ENCODE data around the gene PALMD. TPM values are rescaled to one million over a fixed set of nuclear protein-coding genes. Genes with fewer than 3 reads are reported as not detected.

Gene PALMD
- total RNA-seq, 4 donors from 2014 or later = 17.8 to 64.3 (median 40.6) TPM

- TF ChIP-seq CTCF (IDR thresholded peaks at IDR 0.05) = no peak
- no peak for TF ChIP-seq POLR2A (IDR thresholded peaks at IDR 0.05)
- no peaks in the 10 kb centered on the region for H3K27me3 ChIP-seq
- DNase-seq = no peak
- H3K4me1 ChIP-seq = no peaks in the 10 kb centered on the region
- no peaks in the 10 kb centered on the region for H3K36me3 ChIP-seq
- H3K27ac ChIP-seq = no peak overlapping the region
- no peak overlapping the region for H3K4me3 ChIP-seq
- no peaks in the 10 kb centered on the region for H3K9me3 ChIP-seq
- intact Hi-C loops (cut with DNase I; ENCODE audit: low total_unique reads) = no loop called here
These were observed 37.9 kb upstream of the PALMD start for GRCh38 chr1:99608058-99608457.

- H3K36me3 ChIP-seq = no peaks in the 10 kb centered on the region
- no peak for DNase-seq
- TF ChIP-seq CTCF (IDR thresholded peaks at IDR 0.05) (no peak), POLR2A (IDR thresholded peaks at IDR 0.05) (no peak)
- no peaks in the 10 kb centered on the region for H3K27me3 ChIP-seq
- no peak overlapping the region for H3K27ac ChIP-seq
- intact Hi-C loops (cut with DNase I; ENCODE audit: low total_unique reads) = no loop called here
- H3K9me3 ChIP-seq = no peaks in the 10 kb centered on the region
- H3K4me3 ChIP-seq = no peak overlapping the region
- H3K4me1 ChIP-seq = no peaks in the 10 kb centered on the region
These were observed 32.2 kb upstream of the PALMD start for GRCh38 chr1:99613716-99614115.

GRCh38 chr1:99614728-99615127 is 31.2 kb upstream of the PALMD start:
- H3K27ac ChIP-seq = no peak overlapping the region
- H3K9me3 ChIP-seq = no peaks in the 10 kb centered on the region
- TF ChIP-seq POLR2A (IDR thresholded peaks at IDR 0.05) (no peak), CTCF (IDR thresholded peaks at IDR 0.05) (no peak)
- H3K27me3 ChIP-seq = no peaks in the 10 kb centered on the region
- no peaks in the 10 kb centered on the region for H3K36me3 ChIP-seq
- DNase-seq = no peak
- intact Hi-C loops (cut with DNase I; ENCODE audit: low total_unique reads) = no loop called here
- no peak overlapping the region for H3K4me3 ChIP-seq
- H3K4me1 ChIP-seq = no peaks in the 10 kb centered on the region

- intact Hi-C loops (cut with DNase I; ENCODE audit: low total_unique reads) = no loop called here
- H3K36me3 ChIP-seq = no peaks in the 10 kb centered on the region
- H3K27ac ChIP-seq = no peak overlapping the region
- no peaks in the 10 kb centered on the region for H3K4me1 ChIP-seq
- H3K4me3 ChIP-seq = no peak overlapping the region
- no peak for DNase-seq
- H3K9me3 ChIP-seq = no peaks in the 10 kb centered on the region
- TF ChIP-seq CTCF (IDR thresholded peaks at IDR 0.05) (no peak), POLR2A (IDR thresholded peaks at IDR 0.05) (no peak)
- H3K27me3 ChIP-seq = no peaks in the 10 kb centered on the region
These were observed 26.3 kb upstream of the PALMD start for GRCh38 chr1:99619583-99619982.

- no peaks in the 10 kb centered on the region for H3K27me3 ChIP-seq
- H3K36me3 ChIP-seq = no peaks in the 10 kb centered on the region
- H3K4me1 ChIP-seq = no peaks in the 10 kb centered on the region
- no peak overlapping the region for H3K27ac ChIP-seq
- TF ChIP-seq CTCF (IDR thresholded peaks at IDR 0.05) (no peak), POLR2A (IDR thresholded peaks at IDR 0.05) (no peak)
- H3K4me3 ChIP-seq = no peak overlapping the region
- H3K9me3 ChIP-seq = no peaks in the 10 kb centered on the region
- no peak for DNase-seq
- intact Hi-C loops (cut with DNase I; ENCODE audit: low total_unique reads) = no loop called here
These were observed 24.5 kb upstream of the PALMD start for GRCh38 chr1:99621340-99621901.
